ENCODE data around the gene COL4A2. TPM values are rescaled to one million over a fixed set of nuclear protein-coding genes. Genes with fewer than 3 reads are reported as not detected.

COL4A2 gene
- total RNA-seq, 1 donor from 2014 or later: 1,414 TPM

DNA sequence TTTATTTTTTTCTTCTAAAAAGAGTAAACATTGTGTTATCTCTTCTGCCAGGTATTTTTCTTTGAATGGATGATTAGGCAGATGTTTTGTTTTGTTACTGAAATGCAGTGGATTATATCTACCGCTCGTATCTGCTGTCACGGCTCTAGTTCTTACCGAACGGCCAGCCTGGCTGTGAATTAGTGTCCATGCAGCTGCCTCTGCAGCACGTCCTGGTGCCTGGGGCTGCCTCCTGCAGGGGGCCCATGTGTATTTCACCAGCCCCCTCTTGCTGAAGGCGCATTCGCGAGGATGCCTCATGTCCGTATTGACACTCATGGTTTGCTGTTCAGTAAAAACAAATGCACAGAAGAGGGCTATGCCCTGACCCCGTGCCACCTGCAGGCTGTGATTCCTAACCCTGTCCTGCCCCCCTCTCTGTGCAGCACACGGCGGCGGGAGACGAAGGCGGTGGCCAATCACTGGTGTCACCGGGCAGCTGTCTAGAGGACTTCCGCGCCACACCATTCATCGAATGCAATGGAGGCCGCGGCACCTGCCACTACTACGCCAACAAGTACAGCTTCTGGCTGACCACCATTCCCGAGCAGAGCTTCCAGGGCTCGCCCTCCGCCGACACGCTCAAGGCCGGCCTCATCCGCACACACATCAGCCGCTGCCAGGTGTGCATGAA is 204.6 kb downstream of the COL4A2 start:
- H3K36me3 ChIP-seq (ENCODE audit: insufficient read depth, low read length): peaks cover 59% of the 10 kb centered on the region
- peaks cover 61% of the 10 kb centered on the region for H4K20me1 ChIP-seq (ENCODE audit: insufficient read depth, low read length)
- no peak overlapping the region for H3K4me2 ChIP-seq (ENCODE audit: low read length)
- no peak overlapping the region for H3K27ac Mint-ChIP-seq (ENCODE audit: unreplicated experiment)
- H3K79me2 ChIP-seq (ENCODE audit: insufficient read depth, low read length): no peaks in the 10 kb centered on the region
- no peak overlapping the region for H3K4me3 ChIP-seq (ENCODE audit: insufficient read depth, low read depth, low read length)
- no peak overlapping the region for H3K4me3 Mint-ChIP-seq (ENCODE audit: unreplicated experiment)
- H3K9ac ChIP-seq (ENCODE audit: low read length): no peak overlapping the region
- no peaks in the 10 kb centered on the region for H3K4me1 ChIP-seq (ENCODE audit: insufficient read depth, low read length)
- no peaks in the 10 kb centered on the region for H3K27me3 ChIP-seq (ENCODE audit: insufficient read depth, low read length)
- no peak overlapping the region for H2AFZ ChIP-seq (ENCODE audit: low read depth, low read length)
- TF ChIP-seq EZH2 (IDR thresholded peaks at IDR 0.05; ENCODE audit: insufficient read depth, low read length): no peak
- TF ChIP-seq CTCF (IDR thresholded peaks at IDR 0.05; ENCODE audit: insufficient read depth, low read depth, low read length): no peak
- H3K4me1 Mint-ChIP-seq (ENCODE audit: low read depth, unreplicated experiment): peaks cover 11% of the 10 kb centered on the region
- DNase-seq (ENCODE audit: low read depth) (no peak), FAIRE-seq (no peak)
- H3K27ac ChIP-seq (ENCODE audit: low read depth, low read length): no peak overlapping the region
- no peaks in the 10 kb centered on the region for H3K9me3 ChIP-seq (ENCODE audit: insufficient read depth, low read depth, low read length)
- no peaks in the 10 kb centered on the region for H3K9me3 Mint-ChIP-seq (ENCODE audit: unreplicated experiment)
- peaks cover 34% of the 10 kb centered on the region for H3K36me3 Mint-ChIP-seq (ENCODE audit: low read depth, unreplicated experiment)
- H3K27me3 Mint-ChIP-seq (ENCODE audit: low read depth, unreplicated experiment): no peaks in the 10 kb centered on the region

DNA sequence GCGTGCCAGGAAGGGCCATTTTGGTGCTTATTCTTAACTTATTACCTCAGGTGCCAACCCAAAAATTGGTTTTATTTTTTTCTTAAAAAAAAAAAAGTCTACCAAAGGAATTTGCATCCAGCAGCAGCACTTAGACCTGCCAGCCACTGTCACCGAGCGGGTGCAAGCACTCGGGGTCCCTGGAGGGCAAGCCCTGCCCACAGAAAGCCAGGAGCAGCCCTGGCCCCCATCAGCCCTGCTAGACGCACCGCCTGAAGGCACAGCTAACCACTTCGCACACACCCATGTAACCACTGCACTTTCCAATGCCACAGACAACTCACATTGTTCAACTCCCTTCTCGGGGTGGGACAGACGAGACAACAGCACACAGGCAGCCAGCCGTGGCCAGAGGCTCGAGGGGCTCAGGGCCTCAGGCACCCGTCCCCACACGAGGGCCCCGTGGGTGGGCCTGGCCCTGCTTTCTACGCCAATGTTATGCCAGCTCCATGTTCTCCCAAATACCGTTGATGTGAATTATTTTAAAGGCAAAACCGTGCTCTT is 205.2 kb downstream of the COL4A2 start:
- Histone ChIP-seq H3K79me2 (ENCODE audit: insufficient read depth, low read length) (no peaks in the 10 kb centered on the region), H4K20me1 (ENCODE audit: insufficient read depth, low read length) (peaks cover 55% of the 10 kb centered on the region), H3K9ac (ENCODE audit: low read length) (no peak overlapping the region), H3K27ac (ENCODE audit: low read depth, low read length) (no peak overlapping the region), H3K27me3 (ENCODE audit: insufficient read depth, low read length) (no peaks in the 10 kb centered on the region), H3K36me3 (ENCODE audit: insufficient read depth, low read length) (peaks cover 53% of the 10 kb centered on the region), H2AFZ (ENCODE audit: low read depth, low read length) (no peak overlapping the region), H3K4me1 (ENCODE audit: insufficient read depth, low read length) (no peaks in the 10 kb centered on the region), H3K4me2 (ENCODE audit: low read length) (no peak overlapping the region), H3K9me3 (ENCODE audit: insufficient read depth, low read depth, low read length) (no peaks in the 10 kb centered on the region), H3K4me3 (ENCODE audit: insufficient read depth, low read depth, low read length) (no peak overlapping the region)
- Mint-ChIP-seq H3K36me3 (ENCODE audit: low read depth, unreplicated experiment) (peaks cover 31% of the 10 kb centered on the region), H3K4me1 (ENCODE audit: low read depth, unreplicated experiment) (peaks cover 10% of the 10 kb centered on the region), H3K4me3 (ENCODE audit: unreplicated experiment) (no peak overlapping the region), H3K27ac (ENCODE audit: unreplicated experiment) (no peak overlapping the region), H3K9me3 (ENCODE audit: unreplicated experiment) (no peaks in the 10 kb centered on the region), H3K27me3 (ENCODE audit: low read depth, unreplicated experiment) (no peaks in the 10 kb centered on the region)
- no peak for TF ChIP-seq CTCF (IDR thresholded peaks at IDR 0.05; ENCODE audit: insufficient read depth, low read depth, low read length)
- TF ChIP-seq EZH2 (IDR thresholded peaks at IDR 0.05; ENCODE audit: insufficient read depth, low read length): no peak
- DNase-seq (ENCODE audit: low read depth) (no peak), FAIRE-seq (no peak)

DNA sequence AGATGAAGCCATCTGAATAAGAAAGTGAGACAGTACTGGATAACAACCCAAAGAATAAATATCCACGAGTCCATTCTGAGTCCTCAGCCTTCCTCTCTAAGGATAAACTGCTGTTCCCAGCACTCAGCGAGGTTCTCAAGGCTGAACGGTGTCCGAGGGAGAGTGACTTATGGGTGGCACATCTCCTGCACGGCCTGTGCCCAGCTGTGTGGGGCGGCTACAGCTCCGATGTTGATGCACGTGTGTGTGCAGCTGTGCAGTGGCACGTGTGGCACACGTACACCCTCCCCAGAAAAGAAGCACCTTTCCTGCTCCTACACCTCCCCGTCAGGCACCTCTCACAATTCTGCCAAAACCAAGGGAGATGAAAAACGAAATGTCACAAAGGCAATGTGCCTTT is 209.4 kb downstream of the COL4A2 start:
- Mint-ChIP-seq H3K4me1 (ENCODE audit: low read depth, unreplicated experiment) (peaks cover 4% of the 10 kb centered on the region), H3K27ac (ENCODE audit: unreplicated experiment) (no peak overlapping the region), H3K4me3 (ENCODE audit: unreplicated experiment) (no peak overlapping the region), H3K27me3 (ENCODE audit: low read depth, unreplicated experiment) (no peaks in the 10 kb centered on the region), H3K9me3 (ENCODE audit: unreplicated experiment) (no peaks in the 10 kb centered on the region), H3K36me3 (ENCODE audit: low read depth, unreplicated experiment) (peaks cover 24% of the 10 kb centered on the region)
- Histone ChIP-seq H4K20me1 (ENCODE audit: insufficient read depth, low read length) (peaks cover 30% of the 10 kb centered on the region), H3K4me2 (ENCODE audit: low read length) (no peak overlapping the region), H3K9ac (ENCODE audit: low read length) (no peak overlapping the region), H3K79me2 (ENCODE audit: insufficient read depth, low read length) (no peaks in the 10 kb centered on the region), H3K4me3 (ENCODE audit: insufficient read depth, low read depth, low read length) (no peak overlapping the region), H3K27ac (ENCODE audit: low read depth, low read length) (no peak overlapping the region), H3K9me3 (ENCODE audit: insufficient read depth, low read depth, low read length) (no peaks in the 10 kb centered on the region), H2AFZ (ENCODE audit: low read depth, low read length) (no peak overlapping the region), H3K27me3 (ENCODE audit: insufficient read depth, low read length) (no peaks in the 10 kb centered on the region), H3K4me1 (ENCODE audit: insufficient read depth, low read length) (peaks cover 7% of the 10 kb centered on the region), H3K36me3 (ENCODE audit: insufficient read depth, low read length) (peaks cover 27% of the 10 kb centered on the region)
- DNase-seq (ENCODE audit: low read depth) (no peak), FAIRE-seq (no peak)
- TF ChIP-seq EZH2 (IDR thresholded peaks at IDR 0.05; ENCODE audit: insufficient read depth, low read length) (no peak), CTCF (IDR thresholded peaks at IDR 0.05; ENCODE audit: insufficient read depth, low read depth, low read length) (no peak)

Data from astrocyte (in vitro differentiated cells and primary cell).